WI38 (cell line): ENCODE measurements around the gene MKNK2.

Experiments
- H3K4me3 ChIP-seq: 2 replicates; pipeline ENCODE4 v1.5.1; 2011; ENCODE audit warnings: low read depth, mild to moderate bottlenecking, control low read depth, low read length
- CTCF ChIP-seq: IDR thresholded peaks from 2 replicates; pipeline ENCODE4 v1.5.1; 2012; ENCODE audit warnings: low read depth, mild to moderate bottlenecking, control low read depth, low read length

MKNK2 gene

GRCh38 chr19:2033825-2034159 lies 17.3 kb downstream of the MKNK2 start:
- H3K4me3 ChIP-seq, result no peak overlapping the region
- TF ChIP-seq CTCF, result no peak

- H3K4me3 ChIP-seq, result no peak overlapping the region
- TF ChIP-seq CTCF, result no peak
Observed at GRCh38 chr19:2033115-2033824, 17.8 kb downstream of the MKNK2 start.

GRCh38 chr19:2032296-2032941 lies 18.6 kb downstream of the MKNK2 start:
- no peak overlapping the region for H3K4me3 ChIP-seq
- no peak for TF ChIP-seq CTCF

- H3K4me3 ChIP-seq, result no peak overlapping the region
- TF ChIP-seq CTCF, result no peak
Observed at GRCh38 chr19:2027361-2027760, 23.7 kb downstream of the MKNK2 start.

- TF ChIP-seq CTCF, result no peak
- no peak overlapping the region for H3K4me3 ChIP-seq
Observed at GRCh38 chr19:2026770-2027169, 24.3 kb downstream of the MKNK2 start.

- TF ChIP-seq CTCF, result no peak
- H3K4me3 ChIP-seq, result no peak overlapping the region
Observed at GRCh38 chr19:2022289-2022688, 28.8 kb downstream of the MKNK2 start.

- no peak for TF ChIP-seq CTCF
- no peak overlapping the region for H3K4me3 ChIP-seq
Observed at GRCh38 chr19:2021453-2022140, 29.4 kb downstream of the MKNK2 start.
